Measurements from ENCODE around the gene STRADA. TPM values are rescaled to one million over a fixed set of nuclear protein-coding genes. Genes with fewer than 3 reads are reported as not detected.

STRADA gene
- total and polyA plus RNA-seq, 2 donors (not counting 3 experiments of a cell fraction or from before 2014, with no cell fraction given) = 47.0 to 53.6 TPM

DNA sequence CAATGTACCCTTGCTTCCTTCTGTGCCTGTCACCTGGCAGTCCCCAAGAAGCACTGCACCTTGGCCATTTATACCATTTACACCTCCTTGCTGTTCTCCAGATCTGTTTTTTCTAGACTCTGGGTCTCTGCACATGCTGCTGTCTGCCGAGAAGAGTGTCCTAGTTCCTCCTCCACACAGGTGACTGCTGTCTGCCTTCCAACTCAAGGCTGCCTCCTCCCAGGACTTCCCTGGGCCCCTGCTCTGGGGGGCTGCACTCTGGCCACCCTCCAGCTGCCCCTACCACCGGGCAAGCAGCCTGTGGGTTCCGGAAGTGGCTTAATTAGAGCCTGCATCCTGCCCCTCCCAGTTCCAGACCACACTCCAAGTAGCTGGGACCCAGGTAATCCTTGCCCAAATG lies 35.9 kb downstream of the STRADA start:
- Histone ChIP-seq H3K4me3 (replicated peaks in 1 of 3; ENCODE audit: insufficient read depth in 1 of 3, low read depth in 1 of 3, low read length in 3 of 3) (no peak overlapping the region), H3K4me2 (ENCODE audit: insufficient read depth, low read length) (no peak overlapping the region), H2AFZ (ENCODE audit: low read depth, low read length) (no peak overlapping the region), H3K9me1 (replicated peaks; ENCODE audit: control insufficient read depth, extremely low read depth, insufficient read depth, low read length) (no peaks in the 10 kb centered on the region), H3K9me3 (replicated peaks; ENCODE audit: control insufficient read depth, insufficient read depth, low read length) (no peaks in the 10 kb centered on the region), H3K36me3 (ENCODE audit: control insufficient read depth in 2 of 2, extremely low read depth in 1 of 2, insufficient read depth in 2 of 2, low read length in 2 of 2) (peaks cover 0 to 17% of the 10 kb centered on the region in 2 experiments), H4K20me1 (replicated peaks; ENCODE audit: control insufficient read depth, extremely low read depth, insufficient read depth, low read length) (no peaks in the 10 kb centered on the region), H3K27ac (ENCODE audit: insufficient read depth, low read depth, low read length) (no peak overlapping the region), H3K4me1 (ENCODE audit: control insufficient read depth, extremely low read depth, insufficient read depth, low read length) (peaks cover 18% of the 10 kb centered on the region), H3K79me2 (ENCODE audit: control insufficient read depth, insufficient read depth, low read length) (peaks cover 7% of the 10 kb centered on the region), H3K27me3 (ENCODE audit: control insufficient read depth in 2 of 2, insufficient read depth in 2 of 2, low read length in 2 of 2) (no peaks in the 10 kb centered on the region), H3K9ac (replicated peaks; ENCODE audit: extremely low read depth, insufficient read depth, low read length) (no peak overlapping the region)
- FAIRE-seq (no peak), DNase-seq (ENCODE audit: low read depth, low spot score) (no peak)
- POLR2A ChIA-PET = no interaction called here
- TF ChIP-seq JUN (IDR thresholded peaks at IDR 0.05; ENCODE audit: borderline replicate concordance, insufficient read depth, insufficient read length, low read depth) (no peak), POLR2AphosphoS5 (IDR thresholded peaks at IDR 0.05; ENCODE audit: insufficient read depth, low read depth, low read length) (no peak)
- TF ChIP-seq, protein P1, sequence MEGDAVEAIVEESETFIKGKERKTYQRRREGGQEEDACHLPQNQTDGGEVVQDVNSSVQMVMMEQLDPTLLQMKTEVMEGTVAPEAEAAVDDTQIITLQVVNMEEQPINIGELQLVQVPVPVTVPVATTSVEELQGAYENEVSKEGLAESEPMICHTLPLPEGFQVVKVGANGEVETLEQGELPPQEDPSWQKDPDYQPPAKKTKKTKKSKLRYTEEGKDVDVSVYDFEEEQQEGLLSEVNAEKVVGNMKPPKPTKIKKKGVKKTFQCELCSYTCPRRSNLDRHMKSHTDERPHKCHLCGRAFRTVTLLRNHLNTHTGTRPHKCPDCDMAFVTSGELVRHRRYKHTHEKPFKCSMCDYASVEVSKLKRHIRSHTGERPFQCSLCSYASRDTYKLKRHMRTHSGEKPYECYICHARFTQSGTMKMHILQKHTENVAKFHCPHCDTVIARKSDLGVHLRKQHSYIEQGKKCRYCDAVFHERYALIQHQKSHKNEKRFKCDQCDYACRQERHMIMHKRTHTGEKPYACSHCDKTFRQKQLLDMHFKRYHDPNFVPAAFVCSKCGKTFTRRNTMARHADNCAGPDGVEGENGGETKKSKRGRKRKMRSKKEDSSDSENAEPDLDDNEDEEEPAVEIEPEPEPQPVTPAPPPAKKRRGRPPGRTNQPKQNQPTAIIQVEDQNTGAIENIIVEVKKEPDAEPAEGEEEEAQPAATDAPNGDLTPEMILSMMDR (IDR thresholded peaks at IDR 0.05; ENCODE audit: extremely low read depth in 1 of 2, insufficient read depth in 1 of 2, low read depth in 1 of 2, low read length in 2 of 2) = no peak
- CTCF ChIA-PET = interaction anchor here (0.9 to 1.4 kb wide), 2 partner anchors 9 to 280 kb away, joined by 4 read pairs; no protein-coding TSS in a partner anchor
- dilution Hi-C loops (cut with MboI; ENCODE audit: extremely low pct_ligation_motif_present, low sequenced_read_pairs) (no loop called here), intact Hi-C loops (cut with micrococcal nuclease) (no loop called here)
- BruUV-seq (replicated peaks) = no TSS peak

DNA sequence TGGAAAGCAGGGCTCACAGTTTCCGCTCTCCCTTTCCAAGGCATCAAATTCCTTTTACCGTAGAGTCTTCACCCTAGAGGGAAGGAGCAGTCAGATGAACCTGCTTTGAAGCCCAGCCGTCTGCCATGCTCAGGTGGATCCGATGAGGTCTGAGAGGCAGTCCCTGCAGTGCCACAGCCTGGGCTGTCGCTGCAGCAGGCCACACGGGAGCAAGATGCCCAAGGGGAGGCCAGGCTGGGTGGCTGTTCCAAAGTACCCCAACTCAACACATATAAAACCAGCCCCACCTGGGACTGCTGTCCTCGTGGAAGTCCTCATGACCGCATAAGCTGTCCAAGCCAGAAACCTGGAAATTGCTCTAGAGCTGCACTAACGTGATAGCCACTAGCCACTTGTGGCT lies 36.8 kb downstream of the STRADA start:
- peaks cover 0 to 16% of the 10 kb centered on the region in 2 experiments for H3K36me3 ChIP-seq (ENCODE audit: control insufficient read depth in 2 of 2, extremely low read depth in 1 of 2, insufficient read depth in 2 of 2, low read length in 2 of 2)
- H3K4me1 ChIP-seq (ENCODE audit: control insufficient read depth, extremely low read depth, insufficient read depth, low read length) = peaks cover 19% of the 10 kb centered on the region
- H3K27ac ChIP-seq (ENCODE audit: insufficient read depth, low read depth, low read length) = no peak overlapping the region
- no peak overlapping the region for H2AFZ ChIP-seq (ENCODE audit: low read depth, low read length)
- no peaks in the 10 kb centered on the region for H4K20me1 ChIP-seq (replicated peaks; ENCODE audit: control insufficient read depth, extremely low read depth, insufficient read depth, low read length)
- DNase-seq (ENCODE audit: low read depth, low spot score) (no peak), FAIRE-seq (no peak)
- H3K9me3 ChIP-seq (replicated peaks; ENCODE audit: control insufficient read depth, insufficient read depth, low read length) = no peaks in the 10 kb centered on the region
- intact Hi-C loops (cut with micrococcal nuclease) = no loop called here
- no peak overlapping the region for H3K9ac ChIP-seq (replicated peaks; ENCODE audit: extremely low read depth, insufficient read depth, low read length)
- no peak overlapping the region for H3K4me3 ChIP-seq (replicated peaks in 1 of 3; ENCODE audit: insufficient read depth in 1 of 3, low read depth in 1 of 3, low read length in 3 of 3)
- BruUV-seq (replicated peaks) = no TSS peak
- H3K27me3 ChIP-seq (ENCODE audit: control insufficient read depth in 2 of 2, insufficient read depth in 2 of 2, low read length in 2 of 2) = no peaks in the 10 kb centered on the region
- H3K9me1 ChIP-seq (replicated peaks; ENCODE audit: control insufficient read depth, extremely low read depth, insufficient read depth, low read length) = no peaks in the 10 kb centered on the region
- peaks cover 7% of the 10 kb centered on the region for H3K79me2 ChIP-seq (ENCODE audit: control insufficient read depth, insufficient read depth, low read length)
- TF ChIP-seq EZH2 (IDR thresholded peaks at IDR 0.05; ENCODE audit: borderline replicate concordance, low read depth, low read length, severe bottlenecking) = no peak
- no peak for TF ChIP-seq POLR2AphosphoS5 (IDR thresholded peaks at IDR 0.05; ENCODE audit: insufficient read depth, low read depth, low read length)
- no peak for TF ChIP-seq POLR2A (IDR thresholded peaks at IDR 0.05; ENCODE audit: low read depth, low read length)
- no peak for TF ChIP-seq MYC (IDR thresholded peaks at IDR 0.05; ENCODE audit: low read depth, low read length)
- no peak for TF ChIP-seq JUN (IDR thresholded peaks at IDR 0.05; ENCODE audit: borderline replicate concordance, insufficient read depth, insufficient read length, low read depth)
- TF ChIP-seq FOS (IDR thresholded peaks at IDR 0.05; ENCODE audit: borderline replicate concordance, insufficient read depth, low read length) = no peak
- TF ChIP-seq, protein P1 (IDR thresholded peaks at IDR 0.05; ENCODE audit: extremely low read depth in 1 of 2, insufficient read depth in 1 of 2, low read depth in 1 of 2, low read length in 2 of 2) = no peak
- TF ChIP-seq, protein P2, sequence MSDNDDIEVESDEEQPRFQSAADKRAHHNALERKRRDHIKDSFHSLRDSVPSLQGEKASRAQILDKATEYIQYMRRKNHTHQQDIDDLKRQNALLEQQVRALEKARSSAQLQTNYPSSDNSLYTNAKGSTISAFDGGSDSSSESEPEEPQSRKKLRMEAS (IDR thresholded peaks at IDR 0.05; ENCODE audit: insufficient read depth, insufficient read length) = no peak
- no peak for TF ChIP-seq GATA2 (IDR thresholded peaks at IDR 0.05; ENCODE audit: insufficient read depth, insufficient read length, low read depth, low read length)
- dilution Hi-C loops (cut with MboI; ENCODE audit: extremely low pct_ligation_motif_present, low sequenced_read_pairs) = no loop called here
- no peak overlapping the region for H3K4me2 ChIP-seq (ENCODE audit: insufficient read depth, low read length)
- POLR2A ChIA-PET = interaction anchor here (0.8 kb wide), 1 partner anchor 69 kb away, joined by 3 read pairs; the partner anchor contains the start of genes CCDC47 and DDX42
- CTCF ChIA-PET = interaction anchor here (1.4 kb wide), 1 partner anchor 279 kb away, joined by 4 read pairs; no protein-coding TSS in a partner anchor

Measured in endothelial cell of umbilical vein (primary cell).